Astrocyte of the cerebellum (primary cell): ENCODE measurements around the gene THADA.

ENCODE experiments used
- DNase-seq: peaks from one replicate; pipeline ENCODE4 v3.0.0-alpha.2; 2011; ENCODE audit warnings: low read depth
- H3K4me3 ChIP-seq: 2 replicates; pipeline ENCODE4 v1.5.1; 2011; ENCODE audit warnings: mild to moderate bottlenecking, low read depth, low read length, moderate library complexity
- CTCF ChIP-seq: IDR thresholded peaks from 2 replicates; pipeline ENCODE4 v1.5.1; 2012; ENCODE audit warnings: low read length, low read depth, moderate library complexity, mild to moderate bottlenecking; ENCODE audit errors: missing control alignments
- in situ Hi-C: cut with HindIII; loops from 2 replicates; pipeline ENCODE4 v1.10.0; 2017; ENCODE audit warnings: low sequenced_read_pairs

Gene THADA

GRCh38 chr2:43495727-43496126 is 100.1 kb downstream of the THADA start:
- DNase-seq: no peak
- no peak overlapping the region for H3K4me3 ChIP-seq
- in situ Hi-C loops: no loop called here
- TF ChIP-seq CTCF: no peak

GRCh38 chr2:43493954-43494353 is 101.9 kb downstream of the THADA start:
- TF ChIP-seq CTCF: no peak
- no peak overlapping the region for H3K4me3 ChIP-seq
- DNase-seq: no peak
- in situ Hi-C loops: loop anchor here (5.0 kb wide), 1 partner anchor 272 kb away; no protein-coding TSS in a partner anchor

- H3K4me3 ChIP-seq: no peak overlapping the region
- no peak for DNase-seq
- in situ Hi-C loops: loop anchor here (5.0 kb wide), 1 partner anchor 269 kb away; no protein-coding TSS in a partner anchor
- TF ChIP-seq CTCF: no peak
Measured at GRCh38 chr2:43491065-43491639, 104.7 kb downstream of the THADA start.

GRCh38 chr2:43490252-43490786 is 105.5 kb downstream of the THADA start:
- in situ Hi-C loops: loop anchor here (5.0 kb wide), 1 partner anchor 268 kb away; no protein-coding TSS in a partner anchor
- TF ChIP-seq CTCF: no peak
- DNase-seq: no peak
- no peak overlapping the region for H3K4me3 ChIP-seq

GRCh38 chr2:43488737-43489136 is 107.1 kb downstream of the THADA start:
- TF ChIP-seq CTCF: no peak
- in situ Hi-C loops: loop anchor here (10.0 kb wide), 1 partner anchor 654 kb away; no protein-coding TSS in a partner anchor
- DNase-seq: no peak
- no peak overlapping the region for H3K4me3 ChIP-seq

GRCh38 chr2:43486603-43487002 is 109.2 kb downstream of the THADA start:
- in situ Hi-C loops: loop anchor here (10.0 kb wide), 1 partner anchor 652 kb away; no protein-coding TSS in a partner anchor
- no peak for DNase-seq
- H3K4me3 ChIP-seq: no peak overlapping the region
- TF ChIP-seq CTCF: no peak
